A204.1 (cell line): ENCODE data around the gene GRHPR.

Experiments
- FAIRE-seq: peaks from 2 replicates; lab custom pipeline; 2012; peaks lifted over from hg19 to GRCh38; lab: Jason Lieb, UNC

GRHPR gene

DNA sequence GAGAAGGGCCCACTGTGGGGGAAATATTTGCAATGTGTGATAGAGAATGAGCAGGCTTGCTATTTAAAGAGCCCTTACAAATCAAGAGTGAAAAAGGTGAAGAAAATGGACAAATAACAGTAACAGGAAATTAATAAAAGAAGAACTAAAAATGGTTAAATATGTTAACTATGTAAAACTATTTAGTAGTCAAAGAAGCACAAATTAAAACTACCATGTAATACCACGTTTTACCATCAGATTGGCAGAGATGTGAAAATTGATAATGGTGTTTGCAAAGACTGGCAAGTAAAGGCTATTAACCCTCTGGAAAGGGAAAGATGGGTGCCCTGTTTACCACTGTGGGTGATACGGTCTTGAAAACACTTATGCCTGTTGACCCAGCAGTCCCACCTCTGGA is 23.2 kb upstream of the GRHPR start:
- FAIRE-seq = no peak

DNA sequence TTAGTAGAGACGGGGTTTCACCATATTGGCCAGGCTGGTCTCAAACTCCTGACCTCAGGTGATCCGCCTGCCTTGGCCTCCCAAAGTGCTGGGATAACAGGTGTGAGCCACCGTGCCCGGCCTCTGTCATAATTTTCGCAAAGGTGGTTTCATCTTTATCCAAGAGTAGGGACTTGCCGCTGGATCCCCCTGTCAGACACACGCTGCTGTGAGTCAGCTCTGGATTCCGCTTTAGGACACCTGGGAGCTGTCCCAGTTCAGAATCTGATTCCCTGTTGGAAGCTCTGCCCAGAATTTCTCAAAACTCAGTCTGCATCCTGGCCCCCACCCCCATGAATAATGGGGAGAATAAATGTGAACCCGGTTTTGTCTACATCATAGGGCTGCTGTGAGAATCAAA is 17.9 kb upstream of the GRHPR start:
- no peak for FAIRE-seq

DNA sequence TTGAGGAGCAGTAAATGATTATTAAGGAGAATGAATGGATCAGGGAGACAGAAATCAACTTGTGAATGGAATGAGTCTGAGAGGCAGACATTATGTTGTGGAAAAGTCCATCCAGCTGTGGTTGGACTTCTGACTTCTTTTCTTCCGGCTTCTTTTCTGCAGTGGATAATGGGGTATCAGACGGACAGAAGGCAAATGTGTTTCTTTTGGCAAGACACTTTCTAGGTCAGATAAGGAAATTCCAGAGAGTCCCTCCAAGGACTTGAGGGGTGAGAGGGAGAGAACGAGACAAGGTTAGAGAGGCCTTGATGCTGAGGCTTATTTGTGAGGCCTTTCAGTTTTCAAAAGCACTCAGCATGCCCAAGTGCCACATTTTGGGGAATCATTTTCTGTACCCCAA is 17.1 kb upstream of the GRHPR start:
- no peak for FAIRE-seq

DNA sequence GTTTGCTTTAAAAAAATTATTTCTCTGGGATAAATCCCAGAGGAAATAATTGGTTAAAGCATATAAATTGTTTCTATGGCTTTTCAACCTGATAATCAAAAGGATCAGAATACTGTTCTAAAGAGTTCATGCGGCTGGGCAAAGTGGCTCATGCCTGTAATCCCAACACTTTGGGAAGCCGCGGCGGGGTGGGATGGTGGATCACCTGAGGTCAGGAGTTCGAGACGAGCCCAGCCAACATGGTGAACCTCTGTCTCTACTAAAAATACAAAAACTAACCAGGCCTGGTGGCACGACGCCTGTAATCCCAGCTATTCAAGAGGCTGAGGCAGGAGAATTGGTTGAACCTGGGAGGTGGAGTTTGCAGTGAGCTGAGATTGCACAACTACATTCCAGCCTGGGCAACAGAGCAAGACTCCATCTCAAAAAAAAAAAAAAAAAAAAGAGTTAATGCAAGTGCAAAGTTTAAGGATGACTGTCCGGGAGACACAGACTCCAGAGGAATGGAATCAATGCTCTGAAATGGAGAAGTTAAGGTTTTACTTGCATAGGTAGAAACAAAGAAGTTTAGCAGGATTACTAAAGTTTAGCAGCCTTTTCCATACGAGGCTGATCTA is 16.6 kb upstream of the GRHPR start:
- FAIRE-seq = no peak

DNA sequence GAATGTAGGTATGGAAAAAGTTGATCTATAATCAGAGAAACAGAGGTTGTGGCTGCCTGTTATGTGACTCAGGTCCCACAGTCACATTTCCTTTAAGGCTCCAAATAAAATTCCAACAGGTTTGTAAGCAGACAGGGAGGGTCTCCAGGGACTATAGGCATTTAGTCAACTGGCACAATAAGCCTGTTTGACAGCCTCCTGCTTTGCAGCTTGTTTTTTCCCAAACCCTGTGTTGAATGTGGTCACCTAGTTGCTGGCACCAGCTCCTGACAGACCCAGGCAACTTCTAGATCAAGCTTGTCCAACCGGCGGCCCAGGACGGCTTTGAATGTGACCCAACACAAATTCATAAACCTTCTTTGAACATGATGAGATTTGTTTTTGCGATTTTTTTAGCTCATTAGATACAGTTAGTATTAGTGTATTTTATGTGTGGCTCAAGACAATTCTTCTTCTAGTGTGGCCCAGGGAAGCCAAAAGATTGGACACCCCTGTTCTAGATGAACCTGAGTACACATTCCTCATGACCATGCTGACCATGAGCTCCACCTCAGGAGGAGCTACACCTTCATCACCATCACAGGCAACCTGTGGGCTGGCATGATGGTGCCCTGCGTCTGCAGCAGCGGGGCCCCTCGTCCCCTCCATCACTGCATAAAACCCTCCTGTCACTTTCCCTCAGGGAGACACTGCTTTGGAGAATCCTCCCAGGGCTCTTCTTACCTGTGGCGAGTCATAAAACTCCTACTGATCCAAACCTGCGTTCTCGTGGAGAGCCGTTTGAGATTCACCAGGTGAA is 15.7 kb upstream of the GRHPR start:
- no peak for FAIRE-seq

DNA sequence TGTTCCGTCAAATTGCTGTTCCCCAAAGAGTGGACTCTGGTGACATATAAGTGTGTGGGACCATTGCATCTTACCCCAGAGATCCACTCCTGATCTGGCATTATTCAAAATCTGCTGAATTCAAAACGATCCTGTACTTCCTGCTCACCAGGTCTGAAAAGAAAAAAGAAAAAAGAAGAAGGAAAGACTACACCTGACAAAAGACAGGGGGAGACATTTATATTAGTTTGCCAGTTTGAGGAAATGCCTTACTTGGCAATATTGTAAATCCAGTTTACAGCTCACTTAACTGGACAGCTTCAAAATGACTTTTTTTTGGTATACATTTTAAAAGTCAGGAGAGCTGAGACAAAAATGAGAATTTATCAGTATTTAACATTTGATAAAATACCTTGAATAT is 15.0 kb upstream of the GRHPR start:
- peak; percentile 48 for FAIRE-seq

DNA sequence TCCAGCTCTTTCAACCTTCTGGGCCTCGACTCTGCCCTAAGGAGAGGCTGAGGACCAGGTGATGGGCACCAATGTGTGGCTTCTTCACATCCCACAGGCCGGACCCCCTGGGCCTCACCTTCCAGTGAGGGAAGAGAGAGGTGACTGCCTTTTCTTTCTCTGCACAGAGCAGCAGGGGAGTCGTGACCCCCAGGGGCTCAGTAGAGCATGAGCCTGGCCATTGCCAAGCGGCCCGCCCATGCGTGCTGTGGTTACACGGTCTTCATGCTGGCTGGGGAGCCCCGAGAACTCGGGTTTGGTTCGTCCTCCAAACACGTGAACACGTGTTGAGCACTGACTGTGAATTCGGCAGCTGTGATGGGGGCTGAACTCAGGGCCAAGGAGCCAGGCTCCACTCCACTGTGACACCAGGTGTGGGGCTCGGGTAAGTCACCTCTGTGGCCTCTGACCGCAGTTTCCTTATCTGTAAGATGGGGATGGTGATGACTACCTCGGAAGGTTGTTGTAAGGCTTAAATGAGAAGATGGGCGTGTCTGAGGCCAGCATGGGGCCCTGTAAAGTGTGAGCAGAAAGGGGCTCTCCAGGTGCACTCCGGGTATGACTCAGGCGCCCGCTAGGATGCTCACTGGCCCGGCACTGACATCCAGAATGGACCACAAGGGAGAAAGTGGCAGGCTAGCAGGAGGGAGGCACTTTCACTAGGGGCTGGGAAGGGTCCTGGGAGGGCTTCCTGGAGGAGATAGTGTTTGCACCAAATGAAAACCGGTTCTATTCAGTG is 13.4 kb upstream of the GRHPR start:
- FAIRE-seq = no peak

DNA sequence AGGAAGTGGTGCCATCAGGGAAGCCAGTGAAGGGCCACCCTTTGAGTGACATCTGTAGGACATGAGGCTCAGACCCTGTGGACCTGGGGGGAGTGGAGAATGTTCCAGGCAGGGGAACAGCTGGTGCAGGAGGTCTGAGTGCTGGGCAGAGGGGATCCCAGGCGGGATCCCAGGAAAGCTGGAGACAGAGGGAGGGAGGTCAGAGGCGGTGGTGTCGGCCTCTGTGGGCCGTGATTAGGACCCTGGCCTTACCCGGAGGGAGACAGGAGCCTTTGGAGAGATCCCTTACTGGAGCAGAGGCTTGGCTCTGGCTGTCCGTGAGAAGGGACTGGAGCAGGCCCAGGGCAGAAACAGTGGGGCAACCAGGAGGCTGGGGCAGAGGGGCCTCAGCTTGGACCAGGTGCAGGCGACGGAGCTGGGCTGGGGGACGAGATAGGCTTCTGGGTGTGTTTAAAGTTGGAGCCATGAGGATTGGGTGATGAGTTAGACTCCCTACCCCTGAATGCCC is 12.1 kb upstream of the GRHPR start:
- FAIRE-seq = no peak

DNA sequence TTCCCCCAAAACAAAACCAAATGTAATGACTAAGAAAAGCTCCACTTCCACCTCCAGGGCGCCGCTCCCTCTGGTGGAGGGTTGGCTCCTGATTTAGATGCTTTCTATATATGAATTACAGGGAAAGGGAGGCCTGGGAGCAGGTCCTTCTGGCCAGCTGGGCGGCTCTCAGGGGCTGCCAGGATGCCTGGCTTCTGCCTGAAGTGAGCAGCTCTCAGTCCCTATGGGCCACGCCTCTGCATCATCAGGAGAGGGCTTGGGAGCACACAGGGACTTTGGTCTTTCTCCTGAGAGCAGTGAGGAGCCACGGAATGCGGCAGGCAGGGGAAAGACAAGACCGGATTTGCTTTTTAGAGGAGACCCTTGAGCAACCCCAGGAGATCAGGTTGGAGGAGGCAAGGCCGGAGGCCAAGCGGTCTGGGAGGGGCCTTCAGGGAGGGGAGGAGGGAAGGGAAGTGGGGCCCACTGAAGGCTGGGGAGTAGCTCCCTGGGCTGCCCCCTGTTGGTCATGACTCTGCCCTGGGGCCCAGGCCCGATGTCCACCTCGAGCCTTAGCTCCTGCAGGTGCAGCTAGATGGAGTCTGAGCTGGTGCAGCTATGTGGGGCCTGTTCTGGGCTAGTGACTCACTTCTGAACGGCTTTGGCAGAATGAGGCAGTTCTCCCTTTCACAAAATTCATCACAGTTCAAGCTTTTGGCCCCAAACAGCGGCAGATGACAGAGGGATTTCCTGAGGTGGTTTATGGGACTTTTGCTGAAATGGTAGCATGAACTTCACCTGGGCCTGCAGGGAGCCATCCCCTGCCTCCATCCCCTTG is 11.3 kb upstream of the GRHPR start:
- no peak for FAIRE-seq

DNA sequence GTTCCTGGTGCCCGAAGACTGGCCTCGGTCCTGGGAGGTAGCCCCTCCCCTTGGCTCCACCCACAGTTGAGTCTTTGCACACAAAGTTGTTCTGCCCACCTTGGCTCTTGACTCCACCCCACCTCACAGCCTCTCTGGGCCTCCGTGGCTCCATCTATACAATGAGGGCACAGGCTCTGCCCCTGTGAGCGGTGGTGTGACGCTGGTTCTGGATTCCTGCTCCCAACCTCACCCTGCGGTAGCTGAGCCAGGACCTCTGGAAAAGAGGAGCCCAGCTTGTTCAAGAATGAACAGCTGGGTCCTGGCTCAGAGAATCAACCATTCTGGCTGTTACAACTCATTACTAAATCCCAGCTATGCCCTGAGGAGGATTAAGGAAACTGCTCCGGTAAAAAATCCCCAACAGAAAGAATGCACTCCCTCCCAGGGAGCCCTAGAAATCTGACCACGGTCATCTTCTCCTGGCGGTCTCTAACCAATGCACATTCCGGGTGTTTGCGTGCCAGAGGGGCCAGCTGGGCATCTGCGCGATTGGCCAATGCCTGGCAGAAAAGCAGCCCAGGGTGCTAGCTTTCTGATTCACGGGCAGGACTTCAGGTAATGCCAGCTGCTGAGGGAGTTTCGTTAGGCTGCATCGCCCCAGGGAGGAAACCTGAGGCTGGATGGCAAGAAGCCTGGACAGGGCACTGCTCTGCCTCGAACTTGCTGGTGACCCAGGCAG is 9.9 kb upstream of the GRHPR start:
- no peak for FAIRE-seq

DNA sequence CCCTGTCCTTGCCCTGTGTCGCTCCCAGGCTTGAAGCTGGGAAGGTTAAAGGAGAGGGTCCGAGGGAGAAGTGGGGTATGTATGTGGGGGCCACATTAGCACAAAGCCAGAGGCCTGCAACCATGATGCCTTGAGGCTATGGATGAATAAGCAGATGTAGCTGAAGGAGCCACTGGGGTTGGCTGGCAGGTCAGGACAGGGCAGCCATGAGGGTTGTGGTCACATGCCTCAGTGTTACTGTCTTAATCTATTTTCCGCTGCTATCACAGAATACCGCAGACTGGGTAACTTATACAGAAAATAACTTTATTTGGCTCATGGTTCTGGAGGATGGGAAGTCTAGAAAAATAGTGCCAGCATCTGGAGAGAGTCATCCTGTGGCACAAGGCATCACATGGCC is 9.2 kb upstream of the GRHPR start:
- no peak for FAIRE-seq

DNA sequence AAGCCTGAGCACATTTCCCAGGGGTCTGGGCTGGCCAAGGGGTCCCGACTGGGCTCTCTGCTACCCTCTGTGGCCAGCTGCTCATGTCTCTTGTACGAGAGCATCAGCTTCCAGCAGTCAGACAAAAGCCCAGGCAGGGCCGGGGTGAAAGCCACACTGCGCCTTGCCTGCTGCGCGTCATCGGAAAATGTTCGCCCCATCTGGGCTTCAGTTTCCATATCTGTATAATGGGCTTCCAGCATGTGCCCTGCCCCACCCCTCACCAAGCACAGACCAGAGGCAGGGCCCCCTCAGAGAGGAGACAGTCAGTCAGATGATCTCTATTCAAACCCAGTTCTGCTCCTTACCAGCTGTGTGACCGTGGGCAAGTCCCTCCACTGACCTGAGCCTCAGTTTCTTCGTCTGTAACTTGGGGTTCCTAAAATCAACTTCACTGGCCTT is 8.0 kb upstream of the GRHPR start:
- no peak for FAIRE-seq

DNA sequence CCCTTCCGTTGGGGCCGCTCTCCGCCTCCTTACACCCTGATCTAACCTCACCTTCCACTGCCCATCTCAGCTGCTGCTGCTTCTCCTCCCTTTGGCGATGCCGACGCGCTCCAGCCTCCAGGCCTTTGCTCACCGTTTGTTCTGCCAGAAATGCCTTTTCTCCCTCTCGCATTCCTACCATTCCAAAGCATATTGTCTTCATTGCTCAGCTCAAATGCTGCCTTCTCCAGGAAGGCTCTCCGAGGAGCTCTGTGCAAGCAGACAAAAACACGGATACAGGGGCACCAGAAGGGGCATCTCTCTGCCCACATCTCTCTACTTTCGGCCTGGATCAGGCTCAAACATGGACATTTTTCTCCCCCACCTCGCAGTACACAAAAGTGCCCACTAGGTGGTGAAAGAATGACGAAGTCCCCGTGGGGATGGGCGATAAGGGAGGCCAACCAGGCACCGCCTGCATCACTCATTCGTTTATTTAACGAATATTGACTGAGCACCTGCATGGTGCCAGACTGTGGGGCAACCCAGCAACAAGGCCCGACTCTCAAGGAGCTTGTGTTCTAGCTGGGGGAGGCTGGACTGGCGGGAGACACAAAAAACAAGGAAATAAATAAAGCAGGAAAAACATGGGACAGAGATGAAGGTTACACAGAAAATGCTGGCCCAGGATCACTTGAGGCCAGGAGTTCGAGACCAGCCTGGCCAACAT is 7.3 kb upstream of the GRHPR start:
- peak; percentile 83 for FAIRE-seq

DNA sequence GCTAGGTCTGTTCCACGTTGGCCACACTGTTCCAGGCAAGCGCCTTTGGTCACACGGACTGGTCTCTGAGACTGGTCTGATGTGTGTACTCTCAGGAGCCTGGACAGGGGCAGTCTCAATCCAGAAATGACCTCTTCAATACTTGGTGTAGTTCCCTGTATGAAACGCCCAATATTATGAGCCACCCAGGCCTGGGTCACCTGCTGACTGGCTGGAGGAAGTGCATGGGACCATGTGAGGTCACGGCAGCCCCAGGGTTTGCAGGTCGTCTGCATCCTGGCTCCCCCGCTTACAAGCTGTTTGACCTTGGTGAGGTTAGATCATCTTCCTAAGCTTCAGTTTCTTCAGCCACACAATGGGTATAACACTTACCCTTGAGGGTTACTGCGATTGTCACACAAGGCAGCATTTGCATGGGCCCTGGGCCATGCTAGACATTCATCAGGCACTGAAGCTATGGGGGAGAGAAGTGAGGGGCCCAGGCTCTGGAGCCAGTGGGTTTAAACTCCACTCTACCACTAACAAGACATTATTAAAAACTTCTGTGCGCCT is 5.2 kb upstream of the GRHPR start:
- FAIRE-seq = no peak

DNA sequence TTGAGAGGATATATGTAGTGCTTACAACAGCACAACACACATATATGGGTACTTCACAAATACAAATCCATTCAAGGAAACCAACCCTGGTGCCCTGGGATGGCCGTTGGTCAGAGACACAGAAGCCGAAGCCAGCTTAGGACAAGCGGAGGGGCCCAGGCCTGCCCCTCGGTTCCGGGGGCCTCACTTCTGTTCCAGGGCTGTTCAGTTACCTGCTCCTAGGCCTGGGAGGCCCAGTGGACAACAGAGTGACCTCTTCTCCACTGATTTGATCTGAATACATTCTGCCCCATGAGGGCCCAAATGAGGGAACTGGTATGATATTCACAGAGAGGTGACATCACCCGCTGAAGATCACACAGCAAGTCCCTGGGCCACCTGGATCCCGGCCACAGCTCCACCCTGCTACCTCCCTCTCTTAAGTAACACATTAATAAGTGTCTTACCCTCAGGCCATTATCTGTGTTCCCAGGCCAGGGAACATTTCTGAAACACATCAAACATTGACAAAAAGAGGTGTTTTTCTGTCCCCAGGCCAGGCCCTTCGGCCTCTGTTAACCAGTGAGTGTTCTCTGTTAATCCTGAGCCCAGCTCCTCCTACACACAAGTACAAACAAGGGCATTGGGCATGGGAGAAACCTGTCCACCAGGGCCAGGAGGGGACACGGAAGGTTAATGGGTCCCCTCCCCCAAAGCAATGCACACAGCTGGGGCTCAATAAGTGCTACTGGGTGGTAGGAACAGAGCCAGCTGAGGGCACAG is 4.5 kb upstream of the GRHPR start:
- FAIRE-seq = no peak

DNA sequence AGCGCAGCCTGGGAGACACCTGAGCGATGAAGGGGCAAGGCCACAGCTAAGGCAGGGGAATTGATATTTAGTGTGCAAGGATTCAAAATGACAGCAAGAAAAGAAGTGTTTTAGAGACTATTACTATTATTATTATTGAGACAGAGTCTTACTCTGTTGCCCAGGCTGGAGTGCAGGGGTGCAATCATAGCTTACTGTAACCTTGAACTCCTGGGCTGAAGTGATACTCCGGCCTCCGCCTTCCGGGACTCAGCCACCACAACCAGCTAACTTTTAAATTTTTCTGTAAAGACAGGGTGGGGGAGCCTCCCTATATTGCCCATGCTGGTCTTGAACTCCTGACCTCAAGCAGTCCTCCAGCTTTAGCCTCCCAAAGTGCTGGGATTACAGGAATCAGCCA is 3.3 kb upstream of the GRHPR start:
- no peak for FAIRE-seq

DNA sequence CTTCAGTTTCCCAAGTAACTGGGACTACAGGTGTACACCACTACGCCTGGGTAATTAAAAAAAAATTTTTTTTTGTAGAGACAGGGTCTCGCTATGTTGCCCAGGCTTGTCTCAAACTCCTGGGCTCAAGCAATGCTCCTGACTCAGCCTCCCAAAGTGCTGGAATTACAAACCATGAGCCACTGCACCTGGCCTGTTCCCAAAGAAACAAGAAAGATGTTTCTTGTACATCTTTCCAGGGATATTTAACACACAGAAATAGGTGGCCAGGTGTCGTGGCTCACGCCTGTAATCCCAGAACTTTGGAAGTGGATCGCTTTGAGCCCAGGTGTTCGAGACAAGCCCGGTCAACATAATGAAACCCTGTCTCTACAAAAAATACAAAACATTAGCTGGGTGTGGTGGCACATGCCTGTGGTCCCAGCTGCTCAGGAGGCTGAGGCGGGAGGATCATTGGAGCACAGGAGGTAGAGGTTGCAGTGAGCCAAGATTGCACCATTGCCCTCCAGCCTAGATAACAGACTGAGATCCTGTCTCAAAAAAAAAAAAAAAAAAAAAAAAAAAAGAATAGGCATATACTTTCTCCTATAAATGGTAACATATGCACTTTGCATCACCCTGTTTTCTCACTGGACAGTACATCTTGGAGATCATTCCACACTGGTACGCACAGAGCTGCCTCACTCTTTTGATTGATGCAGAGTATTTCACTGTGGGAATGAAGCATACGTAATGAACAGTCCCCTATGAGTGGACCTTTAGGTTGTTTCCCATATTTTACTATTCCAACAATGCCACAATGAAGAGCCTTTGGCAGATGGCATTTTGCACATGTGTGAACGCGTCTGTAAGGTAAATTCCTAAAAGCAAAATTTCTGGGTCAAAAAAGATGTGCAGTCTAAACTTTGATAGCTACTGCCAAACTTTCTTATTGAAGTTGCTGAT is 2.0 kb upstream of the GRHPR start:
- FAIRE-seq = no peak

DNA sequence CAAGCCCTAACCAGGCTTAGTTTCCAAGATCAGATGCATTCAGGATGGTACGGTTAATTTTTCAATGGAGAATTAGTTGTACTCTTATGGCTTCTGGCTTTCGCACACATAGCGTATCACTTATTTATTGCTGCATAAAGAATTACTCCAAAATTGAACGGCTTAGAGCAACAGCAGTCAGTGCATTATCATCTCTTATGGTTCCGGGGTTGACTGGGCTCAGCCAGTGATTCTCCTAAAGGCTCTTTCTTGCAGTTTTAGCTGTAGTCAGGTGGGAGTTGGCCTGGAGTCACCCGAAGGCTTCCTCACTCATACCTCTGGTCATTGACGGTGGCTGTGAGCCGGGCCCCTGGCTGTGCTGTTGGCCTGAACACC is 595 bp upstream of the GRHPR start:
- FAIRE-seq = no peak

DNA sequence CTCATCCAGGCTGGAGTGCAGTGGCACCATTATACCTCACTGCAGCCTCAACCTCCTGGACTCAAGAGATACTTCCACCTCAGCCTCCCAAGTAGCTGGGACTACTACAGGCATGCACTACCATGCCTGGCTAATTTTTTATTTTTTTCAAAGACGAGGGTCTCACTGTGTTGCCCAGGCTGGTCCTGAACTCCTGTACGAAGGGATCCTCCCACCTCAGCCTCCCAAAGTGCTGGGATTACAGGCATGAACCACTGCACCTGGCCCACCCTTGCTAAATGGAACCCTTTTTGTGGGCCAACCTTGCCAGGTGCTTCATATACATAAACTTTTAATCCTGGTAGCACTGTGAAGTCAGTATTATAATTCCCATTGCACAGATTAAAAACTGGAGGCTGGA is 1.0 kb downstream of the GRHPR start:
- no peak for FAIRE-seq
